Measurements from ENCODE around the gene UNC5B. TPM values are rescaled to one million over a fixed set of nuclear protein-coding genes. Genes with fewer than 3 reads are reported as not detected.
A peak's percentile ranks its signal among the peaks of the same experiment; 100 is the strongest.

Gene UNC5B
- total RNA-seq, 2 donors from 2014 or later = 10.4 to 11.2 TPM

DNA sequence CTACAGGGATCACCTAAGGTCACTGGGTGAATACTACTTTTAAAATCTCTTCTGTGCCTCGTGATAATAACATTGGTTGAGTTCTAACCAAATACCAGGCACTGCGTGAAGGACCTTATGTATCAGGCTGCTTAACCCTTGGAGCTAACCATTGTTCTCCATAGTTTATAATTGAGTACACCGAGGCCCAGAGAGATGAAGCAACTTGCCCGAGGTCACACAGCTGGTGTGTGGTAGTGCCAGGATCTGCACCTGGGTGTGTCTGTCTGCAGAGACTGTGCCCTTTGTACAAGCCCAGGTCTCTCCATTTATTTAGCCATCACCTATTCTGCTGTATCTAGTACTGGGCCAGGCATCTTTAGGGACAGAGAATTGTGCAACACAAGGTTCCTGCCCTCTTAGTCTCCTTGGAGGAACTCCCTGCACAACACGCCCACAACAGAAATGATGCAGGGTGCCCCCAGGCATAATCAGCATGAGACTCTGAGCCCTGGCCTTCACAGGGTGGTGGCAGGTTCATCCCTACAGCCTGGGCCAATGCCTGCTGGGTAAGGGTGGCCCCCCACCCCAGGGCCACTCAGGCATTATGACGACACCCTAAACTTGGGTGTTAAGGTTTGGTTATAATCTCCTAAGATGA, 31.5 kb downstream of the UNC5B start:
- no peak for TF ChIP-seq POLR2A (IDR thresholded peaks at IDR 0.05)
- TF ChIP-seq, protein P1, sequence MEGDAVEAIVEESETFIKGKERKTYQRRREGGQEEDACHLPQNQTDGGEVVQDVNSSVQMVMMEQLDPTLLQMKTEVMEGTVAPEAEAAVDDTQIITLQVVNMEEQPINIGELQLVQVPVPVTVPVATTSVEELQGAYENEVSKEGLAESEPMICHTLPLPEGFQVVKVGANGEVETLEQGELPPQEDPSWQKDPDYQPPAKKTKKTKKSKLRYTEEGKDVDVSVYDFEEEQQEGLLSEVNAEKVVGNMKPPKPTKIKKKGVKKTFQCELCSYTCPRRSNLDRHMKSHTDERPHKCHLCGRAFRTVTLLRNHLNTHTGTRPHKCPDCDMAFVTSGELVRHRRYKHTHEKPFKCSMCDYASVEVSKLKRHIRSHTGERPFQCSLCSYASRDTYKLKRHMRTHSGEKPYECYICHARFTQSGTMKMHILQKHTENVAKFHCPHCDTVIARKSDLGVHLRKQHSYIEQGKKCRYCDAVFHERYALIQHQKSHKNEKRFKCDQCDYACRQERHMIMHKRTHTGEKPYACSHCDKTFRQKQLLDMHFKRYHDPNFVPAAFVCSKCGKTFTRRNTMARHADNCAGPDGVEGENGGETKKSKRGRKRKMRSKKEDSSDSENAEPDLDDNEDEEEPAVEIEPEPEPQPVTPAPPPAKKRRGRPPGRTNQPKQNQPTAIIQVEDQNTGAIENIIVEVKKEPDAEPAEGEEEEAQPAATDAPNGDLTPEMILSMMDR (IDR thresholded peaks at IDR 0.05) = no peak
- no peak for DNase-seq
- Histone ChIP-seq H3K4me3 (no peak overlapping the region), H3K27me3 (no peaks in the 10 kb centered on the region), H3K27ac (peak overlapping the region in 1 of 4 donors; percentile 23), H3K36me3 (replicated peaks in 1 of 2; ENCODE audit: insufficient read depth in 1 of 2, low read depth in 2 of 2) (no peaks in the 10 kb centered on the region), H3K9me3 (no peaks in the 10 kb centered on the region), H3K4me1 (peaks cover 20% of the 10 kb centered on the region)
- intact Hi-C loops (cut with DNase I) = no loop called here
- WGBS, 2 donors = 63 to 70% methylated on average over 6 of the region's 6 CpGs
- no peak for ATAC-seq

DNA sequence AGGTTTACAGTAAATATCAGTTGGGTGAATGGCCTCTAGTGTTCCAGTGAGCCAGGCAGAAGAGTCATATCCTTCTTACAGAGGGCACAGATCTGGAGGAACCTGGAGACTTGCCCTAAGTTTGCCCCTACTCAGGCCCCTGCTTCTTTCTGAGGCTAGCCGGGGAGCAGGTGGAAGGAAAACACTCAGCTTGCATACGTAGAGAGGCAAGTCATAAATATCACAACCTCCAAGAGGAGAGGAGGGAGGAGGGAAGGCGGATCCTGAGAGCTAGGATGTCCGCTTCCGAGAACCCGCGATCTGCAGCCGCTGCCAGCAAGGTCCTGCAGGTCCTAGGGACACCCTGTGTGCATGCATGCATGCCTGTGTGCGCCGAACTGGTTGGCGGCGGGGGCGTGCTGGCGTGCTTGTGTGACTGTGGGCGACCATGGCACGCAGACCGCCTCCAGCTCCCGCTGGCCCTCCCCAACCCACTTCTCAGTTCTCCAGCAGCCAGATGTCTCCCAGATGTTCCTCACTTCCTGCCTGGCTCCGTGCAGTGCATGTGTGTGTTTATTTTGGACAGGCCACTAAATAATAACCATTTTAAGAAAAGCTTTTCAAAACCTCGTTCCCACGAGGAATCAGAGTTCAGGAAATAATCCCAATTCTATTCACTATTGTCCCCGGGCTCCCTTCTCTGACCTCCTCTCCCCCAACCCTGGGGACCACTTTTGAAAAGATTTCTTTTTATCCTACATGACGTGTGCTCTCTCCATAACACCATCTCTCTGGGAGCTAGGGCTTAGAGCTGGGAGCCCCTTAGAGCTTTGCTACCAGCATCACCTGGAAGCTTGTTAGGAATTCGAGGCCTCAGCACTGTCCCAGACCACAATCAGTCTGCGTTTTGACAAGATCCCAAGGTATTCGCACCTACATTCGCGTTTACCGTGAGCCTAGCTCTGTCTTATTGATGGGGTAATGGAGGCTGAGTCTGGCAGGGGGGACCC, 32.4 kb downstream of the UNC5B start:
- no peaks in the 10 kb centered on the region for H3K27me3 ChIP-seq
- H3K9me3 ChIP-seq = no peaks in the 10 kb centered on the region
- intact Hi-C loops (cut with DNase I) = no loop called here
- peak overlapping the region in 2 of 4 donors; percentile 21 to 23 for H3K27ac ChIP-seq
- no peak overlapping the region for H3K4me3 ChIP-seq
- DNase-seq (peak in 2 of 4 donors; percentile 21 to 30), ATAC-seq (peak; percentile 13)
- TF ChIP-seq, protein P1 (IDR thresholded peaks at IDR 0.05) = no peak
- TF ChIP-seq POLR2A (IDR thresholded peaks at IDR 0.05) = no peak
- 61 to 64% methylated on average over 22 to 29 of the region's 29 CpGs for WGBS, 2 donors
- peaks cover 20% of the 10 kb centered on the region for H3K4me1 ChIP-seq
- H3K36me3 ChIP-seq (replicated peaks in 1 of 2; ENCODE audit: insufficient read depth in 1 of 2, low read depth in 2 of 2) = no peaks in the 10 kb centered on the region

DNA sequence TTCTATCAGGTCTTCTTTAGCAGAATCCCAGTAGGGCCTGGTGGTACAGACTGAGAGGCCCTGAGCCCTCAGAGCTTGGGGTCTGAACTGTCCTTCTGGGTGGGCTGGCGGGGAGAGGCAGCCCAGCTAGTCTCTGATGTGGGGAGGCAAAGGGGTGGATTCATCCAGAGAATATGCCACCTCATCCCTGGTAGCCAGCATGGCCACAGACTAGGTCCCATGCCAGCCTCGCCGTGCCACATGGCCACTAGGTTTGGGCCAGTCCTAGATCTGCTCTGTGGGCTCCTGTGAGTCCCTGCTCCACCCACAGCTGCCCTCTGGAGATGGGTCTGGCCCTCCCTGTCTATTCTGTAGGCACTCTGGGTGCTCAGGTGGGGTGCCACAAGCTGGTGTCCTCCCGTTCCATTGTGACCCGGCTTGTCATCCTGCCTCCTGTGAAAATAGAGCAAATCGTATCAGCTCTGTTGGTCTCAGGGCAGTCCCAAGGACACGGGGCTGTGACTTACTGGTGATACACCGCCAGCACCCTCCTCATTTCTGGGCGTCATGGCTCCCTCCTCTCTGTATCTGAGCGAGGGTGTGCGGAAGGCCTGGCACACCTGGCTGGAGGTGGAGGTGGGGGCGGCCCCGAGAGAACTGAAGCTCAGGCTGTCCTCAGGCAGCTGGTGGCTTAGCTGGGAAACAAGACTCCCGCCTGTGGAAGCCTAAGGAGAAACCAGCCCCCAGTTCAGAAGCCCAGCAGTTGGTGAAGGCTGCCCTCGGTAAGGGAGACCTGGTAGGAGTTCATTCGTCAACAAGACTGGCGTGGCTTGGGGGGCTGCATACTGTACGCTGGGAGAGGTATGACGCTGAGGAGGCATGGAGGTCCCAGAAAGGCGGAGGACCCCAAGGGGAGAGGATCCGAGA, 33.3 kb downstream of the UNC5B start:
- Histone ChIP-seq H3K9me3 (no peaks in the 10 kb centered on the region), H3K27ac (peak overlapping the region in 1 of 4 donors; percentile 21), H3K4me3 (no peak overlapping the region), H3K4me1 (peaks cover 20% of the 10 kb centered on the region), H3K36me3 (replicated peaks in 1 of 2; ENCODE audit: insufficient read depth in 1 of 2, low read depth in 2 of 2) (no peaks in the 10 kb centered on the region), H3K27me3 (no peaks in the 10 kb centered on the region)
- 80 to 84% methylated on average over 8 to 21 of the region's 21 CpGs for WGBS, 2 donors
- intact Hi-C loops (cut with DNase I) = no loop called here
- ATAC-seq = no peak
- DNase-seq = no peak
- TF ChIP-seq, protein P1 (IDR thresholded peaks at IDR 0.05) = no peak
- no peak for TF ChIP-seq POLR2A (IDR thresholded peaks at IDR 0.05)

DNA sequence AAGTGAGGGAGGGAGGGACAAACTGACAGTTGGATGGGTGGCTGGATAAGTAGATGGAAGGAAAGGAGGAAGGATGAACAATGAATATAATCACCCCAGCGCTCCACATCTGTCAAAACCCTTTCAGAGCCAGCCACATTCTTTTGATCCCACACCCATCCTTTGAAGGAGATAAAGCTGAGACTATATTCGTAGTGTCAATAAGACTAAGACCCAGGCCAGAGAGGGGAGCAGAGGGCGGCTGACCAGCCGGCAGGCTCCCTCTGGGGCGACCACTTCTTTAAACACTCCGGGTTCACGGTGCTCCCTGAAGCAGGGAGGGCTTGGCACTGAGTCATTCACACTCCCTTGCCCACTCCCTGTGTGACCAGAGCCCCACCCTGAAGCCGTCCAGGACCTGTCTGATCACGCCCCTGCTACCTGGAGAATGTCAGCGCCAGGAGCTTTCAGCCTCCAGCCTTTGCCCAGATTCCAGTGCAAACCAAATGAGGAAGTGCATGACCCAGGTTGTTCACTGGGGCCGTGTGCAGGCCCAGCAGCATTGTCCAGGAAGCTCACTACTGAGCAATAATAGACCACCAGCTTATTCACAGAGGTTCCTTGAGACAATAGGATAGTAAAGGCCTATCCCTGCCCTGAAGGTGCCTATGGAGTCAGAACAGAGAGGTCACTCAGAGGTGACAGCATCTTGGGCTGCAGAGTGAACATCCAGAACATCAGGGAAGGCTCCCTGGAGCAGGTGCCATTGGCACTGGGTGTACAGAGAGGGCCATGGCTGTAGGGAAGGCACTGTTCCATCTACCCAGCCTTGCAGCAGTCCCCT, 34.4 kb downstream of the UNC5B start:
- Histone ChIP-seq H3K4me3 (no peak overlapping the region), H3K4me1 (peaks cover 20% of the 10 kb centered on the region), H3K27ac (peak overlapping the region in 3 of 4 donors; percentile 8 to 50 (median 32)), H3K9me3 (no peaks in the 10 kb centered on the region), H3K27me3 (no peaks in the 10 kb centered on the region), H3K36me3 (replicated peaks in 1 of 2; ENCODE audit: insufficient read depth in 1 of 2, low read depth in 2 of 2) (no peaks in the 10 kb centered on the region)
- 51 to 64% methylated on average over 11 of the region's 11 CpGs for WGBS, 2 donors
- intact Hi-C loops (cut with DNase I) = no loop called here
- ATAC-seq (peak; percentile 75), DNase-seq (peak in 3 of 4 donors; percentile 36 to 61 (median 45))
- TF ChIP-seq POLR2A (IDR thresholded peaks at IDR 0.05) = no peak
- TF ChIP-seq, protein P1 (IDR thresholded peaks at IDR 0.05) = no peak
